ENCODE data around the gene MRNIP. TPM values are rescaled to one million over a fixed set of nuclear protein-coding genes. Genes with fewer than 3 reads are reported as not detected.

Gene MRNIP
- total RNA-seq, 4 donors from 2014 or later, result 17.9 to 50.6 (median 34.3) TPM

DNA sequence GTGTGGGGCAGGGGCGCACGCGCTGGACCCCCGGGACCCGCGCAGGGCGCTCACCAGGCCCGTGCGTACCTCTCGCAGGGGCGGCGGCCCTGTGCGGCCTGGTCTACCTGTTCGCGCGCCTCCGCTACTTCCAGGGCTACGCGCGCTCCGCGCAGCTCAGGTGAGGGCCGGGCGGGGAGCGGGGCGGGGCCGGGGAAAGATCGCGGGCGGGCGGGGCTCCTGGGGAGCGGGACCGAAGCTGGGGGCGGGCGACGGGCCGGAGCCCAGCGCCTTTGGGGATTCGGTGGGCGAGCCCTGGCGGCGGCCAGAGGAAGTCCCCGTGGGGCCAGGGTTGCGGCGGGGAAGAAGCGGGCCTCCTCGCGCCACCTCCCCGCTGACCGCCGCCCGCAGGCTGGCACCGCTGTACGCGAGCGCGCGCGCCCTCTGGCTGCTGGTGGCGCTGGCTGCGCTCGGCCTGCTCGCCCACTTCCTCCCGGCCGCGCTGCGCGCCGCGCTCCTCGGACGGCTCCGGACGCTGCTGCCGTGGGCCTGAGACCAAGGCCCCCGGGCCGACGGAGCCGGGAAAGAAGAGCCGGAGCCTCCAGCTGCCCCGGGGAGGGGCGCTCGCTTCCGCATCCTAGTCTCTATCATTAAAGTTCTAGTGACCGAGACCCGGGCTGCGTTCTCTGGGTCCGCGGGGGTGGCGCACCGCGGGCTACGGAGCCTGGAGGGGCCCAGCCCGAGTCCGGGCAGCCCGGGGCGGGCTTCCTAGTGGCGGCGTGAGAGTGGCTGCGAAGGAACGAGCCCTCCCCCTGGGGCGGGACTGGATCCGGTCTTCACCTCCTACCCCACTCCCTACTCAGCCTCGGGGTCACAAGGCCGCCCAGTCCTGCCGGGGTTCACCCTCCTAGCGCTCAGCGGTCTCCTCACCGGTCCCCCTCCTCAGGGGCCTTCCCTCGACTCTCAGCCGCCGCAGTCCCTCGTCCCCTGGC is 62.5 kb downstream of the MRNIP start:
- no peak for TF ChIP-seq POLR2AphosphoS5 (IDR thresholded peaks at IDR 0.05)
- TF ChIP-seq, protein P1, sequence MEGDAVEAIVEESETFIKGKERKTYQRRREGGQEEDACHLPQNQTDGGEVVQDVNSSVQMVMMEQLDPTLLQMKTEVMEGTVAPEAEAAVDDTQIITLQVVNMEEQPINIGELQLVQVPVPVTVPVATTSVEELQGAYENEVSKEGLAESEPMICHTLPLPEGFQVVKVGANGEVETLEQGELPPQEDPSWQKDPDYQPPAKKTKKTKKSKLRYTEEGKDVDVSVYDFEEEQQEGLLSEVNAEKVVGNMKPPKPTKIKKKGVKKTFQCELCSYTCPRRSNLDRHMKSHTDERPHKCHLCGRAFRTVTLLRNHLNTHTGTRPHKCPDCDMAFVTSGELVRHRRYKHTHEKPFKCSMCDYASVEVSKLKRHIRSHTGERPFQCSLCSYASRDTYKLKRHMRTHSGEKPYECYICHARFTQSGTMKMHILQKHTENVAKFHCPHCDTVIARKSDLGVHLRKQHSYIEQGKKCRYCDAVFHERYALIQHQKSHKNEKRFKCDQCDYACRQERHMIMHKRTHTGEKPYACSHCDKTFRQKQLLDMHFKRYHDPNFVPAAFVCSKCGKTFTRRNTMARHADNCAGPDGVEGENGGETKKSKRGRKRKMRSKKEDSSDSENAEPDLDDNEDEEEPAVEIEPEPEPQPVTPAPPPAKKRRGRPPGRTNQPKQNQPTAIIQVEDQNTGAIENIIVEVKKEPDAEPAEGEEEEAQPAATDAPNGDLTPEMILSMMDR (IDR thresholded peaks at IDR 0.05), result peak in 3 of 4 experiments; percentile 89 to 95 (median 93)
- TF ChIP-seq POLR2A (IDR thresholded peaks at IDR 0.05), result peak; percentile 54 to 63
- TF ChIP-seq EP300 (IDR thresholded peaks at IDR 0.05), result no peak
- Histone ChIP-seq H3K36me3 (peaks cover 0 to 41% of the 10 kb centered on the region in 2 donors), H3K27me3 (no peaks in the 10 kb centered on the region), H3K27ac (peak overlapping the region; percentile 36 to 90 (median 84)), H3K9me3 (no peaks in the 10 kb centered on the region), H3K4me1 (peaks cover 0 to 67% (median 22%) of the 10 kb centered on the region in 3 donors), H3K4me3 (peak overlapping the region; percentile 42 to 81)
- WGBS, 2 donors (ENCODE audit: low coverage in 1 of 2), result 0% methylated on average over 2 of the region's 113 CpGs; no CpG with 5 or more reads in 1 of the 2 donors
- ATAC-seq, result peak; percentile 84

DNA sequence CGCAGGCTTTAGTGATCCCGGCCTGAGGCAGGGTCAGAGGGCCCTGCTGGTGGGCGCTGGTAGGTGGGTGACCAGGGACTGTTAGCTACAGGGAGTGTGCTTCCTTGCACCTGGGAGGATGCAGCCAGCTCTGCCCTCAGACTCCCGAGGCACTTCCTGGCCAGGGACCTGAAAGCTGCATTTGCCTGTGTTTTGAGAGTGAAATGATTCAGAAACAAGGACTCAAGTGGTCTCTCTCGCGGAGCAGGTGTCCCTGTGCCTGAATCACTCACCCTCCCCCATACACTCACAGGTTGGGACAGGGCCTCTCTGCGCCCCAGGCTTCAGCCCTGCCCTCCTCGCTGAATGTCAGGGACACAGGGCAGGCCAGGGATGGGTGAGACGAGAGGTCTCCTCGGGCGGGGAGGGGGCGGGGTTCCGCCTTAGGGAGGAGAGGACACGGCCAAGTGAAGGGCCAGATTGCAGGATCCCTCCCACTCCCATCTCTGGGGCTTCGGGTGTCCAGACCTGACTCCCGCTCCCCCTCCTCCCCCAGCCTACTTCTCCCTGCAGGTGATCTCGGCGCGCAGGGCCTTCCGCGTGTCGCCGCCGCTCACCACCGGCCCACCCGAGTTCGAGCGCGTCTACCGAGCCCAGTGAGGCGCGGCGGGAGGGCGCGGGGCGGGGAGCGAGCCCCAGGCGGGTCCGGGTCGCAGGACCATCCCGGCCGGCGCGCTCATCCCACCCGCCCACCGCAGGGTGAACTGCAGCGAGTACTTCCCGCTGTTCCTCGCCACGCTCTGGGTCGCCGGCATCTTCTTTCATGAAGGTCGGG is 63.4 kb downstream of the MRNIP start:
- Histone ChIP-seq H3K9me3 (no peaks in the 10 kb centered on the region), H3K4me1 (peaks cover 0 to 63% (median 22%) of the 10 kb centered on the region in 3 donors), H3K4me3 (peak overlapping the region; percentile 42 to 81), H3K36me3 (peaks cover 0 to 32% of the 10 kb centered on the region in 2 donors), H3K27me3 (no peaks in the 10 kb centered on the region), H3K27ac (peak overlapping the region in 3 of 4 donors; percentile 80 to 90 (median 89))
- ATAC-seq, result no peak
- no peak for TF ChIP-seq POLR2AphosphoS5 (IDR thresholded peaks at IDR 0.05)
- no peak for TF ChIP-seq POLR2A (IDR thresholded peaks at IDR 0.05)
- no peak for TF ChIP-seq EP300 (IDR thresholded peaks at IDR 0.05)
- TF ChIP-seq, protein P1 (IDR thresholded peaks at IDR 0.05), result no peak
- WGBS, 2 donors (ENCODE audit: low coverage in 1 of 2), result 0% methylated on average over 11 of the region's 53 CpGs; no CpG with 5 or more reads in 1 of the 2 donors

DNA sequence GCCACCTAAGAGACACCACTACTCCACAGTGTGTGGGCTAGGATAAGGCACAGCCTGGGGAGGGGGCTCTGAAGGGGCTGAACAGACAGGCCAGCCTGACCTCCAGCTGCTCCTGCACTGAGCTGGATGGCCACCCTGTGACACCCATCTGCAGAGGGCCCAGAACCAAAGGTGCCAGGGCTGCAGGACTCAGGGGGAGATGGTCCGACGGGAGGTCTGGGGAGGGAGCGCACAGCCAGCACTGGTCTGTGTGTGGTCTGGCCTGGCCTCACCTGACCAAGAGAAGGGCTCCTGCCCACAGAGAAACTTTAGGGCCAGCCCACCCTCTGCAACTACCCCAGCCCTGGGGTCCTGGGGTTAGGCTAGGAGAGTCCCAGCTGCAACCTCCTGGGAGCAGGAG is 64.0 kb downstream of the MRNIP start:
- no peak for ATAC-seq
- WGBS, 2 donors (ENCODE audit: low coverage in 1 of 2), result 89% methylated on average over 3 of the region's 3 CpGs; no CpG with 5 or more reads in 1 of the 2 donors
- Histone ChIP-seq H3K4me1 (peaks cover 0 to 63% (median 22%) of the 10 kb centered on the region in 3 donors), H3K4me3 (peak overlapping the region in 1 of 2 donors; percentile 81), H3K36me3 (peaks cover 0 to 25% of the 10 kb centered on the region in 2 donors), H3K27ac (peak overlapping the region in 3 of 4 donors; percentile 65 to 90 (median 89)), H3K27me3 (no peaks in the 10 kb centered on the region), H3K9me3 (no peaks in the 10 kb centered on the region)
- TF ChIP-seq POLR2A (IDR thresholded peaks at IDR 0.05) (no peak), EP300 (IDR thresholded peaks at IDR 0.05) (no peak), POLR2AphosphoS5 (IDR thresholded peaks at IDR 0.05) (no peak)
- TF ChIP-seq, protein P1 (IDR thresholded peaks at IDR 0.05), result no peak

DNA sequence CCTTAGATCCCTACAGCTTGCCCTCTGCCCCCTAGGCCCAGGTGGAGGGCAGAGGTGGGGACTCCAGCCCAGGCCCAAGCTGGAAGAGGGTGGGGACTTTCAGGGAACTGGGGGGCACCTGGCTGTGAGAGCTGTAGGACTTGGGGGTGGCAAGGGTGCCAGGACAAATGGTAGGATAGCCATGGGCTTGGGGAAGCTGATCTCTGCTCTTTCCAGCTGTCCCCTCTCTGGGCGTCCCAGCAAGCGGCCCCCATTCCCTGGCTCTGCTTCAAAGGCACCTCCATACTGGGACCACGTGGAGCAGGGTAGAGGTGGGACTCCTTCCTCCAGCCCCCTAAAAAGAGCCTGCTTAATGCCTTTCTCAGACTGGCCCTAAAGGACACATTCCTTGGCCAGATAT is 64.4 kb downstream of the MRNIP start:
- H3K4me1 ChIP-seq, result peaks cover 0 to 63% (median 22%) of the 10 kb centered on the region in 3 donors
- TF ChIP-seq POLR2A (IDR thresholded peaks at IDR 0.05) (no peak), EP300 (IDR thresholded peaks at IDR 0.05) (no peak), POLR2AphosphoS5 (IDR thresholded peaks at IDR 0.05) (no peak)
- TF ChIP-seq, protein P1 (IDR thresholded peaks at IDR 0.05), result no peak
- peak overlapping the region in 3 of 4 donors; percentile 65 to 90 (median 89) for H3K27ac ChIP-seq
- peaks cover 0 to 21% of the 10 kb centered on the region in 2 donors for H3K36me3 ChIP-seq
- H3K4me3 ChIP-seq, result peak overlapping the region in 1 of 2 donors; percentile 81
- WGBS, 2 donors (ENCODE audit: low coverage in 1 of 2), result 41% methylated on average over 3 of the region's 3 CpGs; no CpG with 5 or more reads in 1 of the 2 donors
- no peaks in the 10 kb centered on the region for H3K27me3 ChIP-seq
- no peaks in the 10 kb centered on the region for H3K9me3 ChIP-seq
- ATAC-seq, result no peak

All from gastroesophageal sphincter (tissue), 4 donors.